Heart left ventricle (tissue), 13 donors: ENCODE results near the gene PEX26.

ENCODE experiments used
- POLR2A ChIP-seq, 2 donors: fragments of 450-650 bp; IDR thresholded peaks; one replicate each; pipeline ENCODE4 v1.6.1; 2017; ENCODE audit warnings: antibody characterized with exemption in 2 of 2, mild to moderate bottlenecking in 2 of 2, moderate library complexity in 2 of 2
- TF ChIP-seq, protein P1 (sequence below), 12 donors: fragments of 200-600 bp; sonication (generic) in 4 of 12; IDR thresholded peaks; one replicate each; pipeline versions ENCODE4 v1.5.0 to v1.8.0; 2018 to 2022; ENCODE audit warnings: antibody characterized with exemption in 12 of 12, mild to moderate bottlenecking in 5 of 12
- donor health status: ischemic (EF 13 %, LVEDD 7.1; RV severe dilation, severe dysfunction).
- donor health status: DM: no; HTN: yes; CAD: no.
- donor health status: DM: no; HTN: no; CAD: no.
- donor health status: ischemic (EF 25% LVEDD 6.9; RV normal size, moderate dysfunction).
- donor health status: ischemic (EF 25% LVEDD 5.7; RV mildly dilated, moderate dysfunction).
- donor health status: ischemic (EF 35%, LVEDD 5.7; RV mildly dilated, moderate dysfunction).
- donor health status: nonischemic (EF 11% LVEDD 7.7; RV severe dilation, severe dysfunction).
- donor health status: DM: yes; HTN: yes; CAD: no.
- donor health status: PGD.
- donor health status: ischemic (EF 29% LVEDD 5.4; RV normal size, mild dysfunction).
- donor health status: nonischemic (EF 23%, LVEDD 6.1; RV moderate dilation, normal function).

DNA sequence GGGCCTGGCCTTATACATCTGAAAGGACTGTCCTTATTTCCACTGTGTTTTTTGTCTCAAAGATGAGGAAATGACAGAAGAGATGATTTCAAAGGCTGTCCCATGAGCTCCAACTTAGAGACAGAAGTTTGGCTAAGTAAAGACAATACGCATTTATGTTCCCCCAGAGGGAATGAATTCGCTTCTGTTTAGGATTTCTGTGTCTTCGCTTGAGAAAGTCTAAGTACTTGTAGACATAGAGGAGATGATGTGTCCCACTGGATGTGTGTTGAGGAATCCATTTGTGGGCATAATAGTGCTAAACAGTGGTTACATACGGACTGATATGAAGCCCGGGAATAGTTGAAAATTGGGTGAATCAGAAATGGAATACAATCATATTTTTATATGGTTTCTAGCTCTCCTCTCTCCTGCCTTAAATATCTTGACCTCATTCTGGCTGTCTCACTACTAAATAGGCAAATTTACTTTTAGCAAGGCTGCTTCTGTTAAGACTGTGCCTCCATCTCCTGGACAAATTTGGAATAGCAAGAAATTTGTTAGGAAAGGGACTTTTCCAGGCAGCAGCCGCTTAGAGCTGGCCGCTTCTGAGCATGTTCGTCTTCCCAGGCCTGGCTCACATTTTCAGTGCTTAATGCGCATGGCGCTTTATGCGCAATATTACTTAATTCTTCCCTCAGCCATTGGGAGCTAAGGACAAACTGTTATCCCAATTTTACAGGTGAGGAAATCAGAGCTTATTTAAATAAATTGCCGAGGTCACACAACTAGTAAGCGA is 1.9 kb upstream of the PEX26 start:
- TF ChIP-seq, protein P1, sequence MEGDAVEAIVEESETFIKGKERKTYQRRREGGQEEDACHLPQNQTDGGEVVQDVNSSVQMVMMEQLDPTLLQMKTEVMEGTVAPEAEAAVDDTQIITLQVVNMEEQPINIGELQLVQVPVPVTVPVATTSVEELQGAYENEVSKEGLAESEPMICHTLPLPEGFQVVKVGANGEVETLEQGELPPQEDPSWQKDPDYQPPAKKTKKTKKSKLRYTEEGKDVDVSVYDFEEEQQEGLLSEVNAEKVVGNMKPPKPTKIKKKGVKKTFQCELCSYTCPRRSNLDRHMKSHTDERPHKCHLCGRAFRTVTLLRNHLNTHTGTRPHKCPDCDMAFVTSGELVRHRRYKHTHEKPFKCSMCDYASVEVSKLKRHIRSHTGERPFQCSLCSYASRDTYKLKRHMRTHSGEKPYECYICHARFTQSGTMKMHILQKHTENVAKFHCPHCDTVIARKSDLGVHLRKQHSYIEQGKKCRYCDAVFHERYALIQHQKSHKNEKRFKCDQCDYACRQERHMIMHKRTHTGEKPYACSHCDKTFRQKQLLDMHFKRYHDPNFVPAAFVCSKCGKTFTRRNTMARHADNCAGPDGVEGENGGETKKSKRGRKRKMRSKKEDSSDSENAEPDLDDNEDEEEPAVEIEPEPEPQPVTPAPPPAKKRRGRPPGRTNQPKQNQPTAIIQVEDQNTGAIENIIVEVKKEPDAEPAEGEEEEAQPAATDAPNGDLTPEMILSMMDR (IDR thresholded peaks at IDR 0.05): peak; percentile 75 to 92 (median 90)
- no peak for TF ChIP-seq POLR2A (IDR thresholded peaks at IDR 0.05)
